Muscle of back (tissue), 11 donors: ENCODE results near the gene SLX9. TPM values are rescaled to one million over a fixed set of nuclear protein-coding genes. Genes with fewer than 3 reads are reported as not detected.

Experiments used
- DNase-seq, 3 donors: peaks; one replicate each; pipeline versions ENCODE4 v3.0.0 to v3.0.0-alpha.2; 2013
- polyA plus RNA-seq, 10 donors: library from polyadenylated mRNA; unstranded; fragments of 120-200 nt; gene quantifications; one replicate each; pipeline ENCODE4 v1.2.1, GENCODE V29; 2013; ENCODE audit not compliant: insufficient read length in 10 of 10

SLX9 gene
- polyA plus RNA-seq, 10 donors, result 13.2 to 22.1 (median 15.8) TPM

DNA sequence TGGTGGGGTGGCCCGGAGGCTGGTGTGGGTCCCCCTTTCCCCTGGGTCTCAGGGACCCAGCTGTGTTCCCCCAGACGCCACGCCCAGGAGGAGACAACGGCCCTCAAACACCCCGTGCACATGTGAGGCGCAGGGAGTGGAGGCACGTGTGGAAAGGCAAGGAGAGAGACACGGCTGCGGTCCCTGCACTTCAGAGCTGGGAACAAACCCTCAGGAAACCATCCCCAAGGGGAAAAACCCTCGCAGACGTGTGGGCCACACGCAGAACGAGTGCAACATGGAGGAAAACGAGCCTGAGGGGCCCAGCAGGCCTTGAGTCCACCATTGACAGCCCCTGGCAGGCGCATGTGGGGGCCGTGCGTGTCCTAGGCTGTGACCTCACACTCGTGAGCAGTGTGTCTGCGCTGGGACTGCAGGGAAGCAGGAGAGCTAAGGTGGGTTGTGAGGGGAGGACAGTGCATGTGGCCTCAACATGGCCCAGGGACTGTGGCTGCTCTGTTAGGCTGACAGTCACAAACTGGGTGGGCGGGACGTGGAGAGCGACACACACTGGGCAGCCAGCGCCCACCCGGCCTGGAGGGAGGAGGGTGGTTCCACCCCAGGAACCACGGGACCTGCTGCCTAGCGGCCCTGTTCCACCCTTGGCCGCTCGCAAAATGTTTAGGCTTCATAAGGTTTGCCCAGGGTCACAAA lies 39.1 kb upstream of the SLX9 start:
- no peak for DNase-seq

- DNase-seq, result no peak
Observed at GRCh38 chr21:44901391-44902074, 38.3 kb upstream of the SLX9 start.

- DNase-seq, result no peak
Observed at GRCh38 chr21:44902268-44903049, 37.4 kb upstream of the SLX9 start.

DNA sequence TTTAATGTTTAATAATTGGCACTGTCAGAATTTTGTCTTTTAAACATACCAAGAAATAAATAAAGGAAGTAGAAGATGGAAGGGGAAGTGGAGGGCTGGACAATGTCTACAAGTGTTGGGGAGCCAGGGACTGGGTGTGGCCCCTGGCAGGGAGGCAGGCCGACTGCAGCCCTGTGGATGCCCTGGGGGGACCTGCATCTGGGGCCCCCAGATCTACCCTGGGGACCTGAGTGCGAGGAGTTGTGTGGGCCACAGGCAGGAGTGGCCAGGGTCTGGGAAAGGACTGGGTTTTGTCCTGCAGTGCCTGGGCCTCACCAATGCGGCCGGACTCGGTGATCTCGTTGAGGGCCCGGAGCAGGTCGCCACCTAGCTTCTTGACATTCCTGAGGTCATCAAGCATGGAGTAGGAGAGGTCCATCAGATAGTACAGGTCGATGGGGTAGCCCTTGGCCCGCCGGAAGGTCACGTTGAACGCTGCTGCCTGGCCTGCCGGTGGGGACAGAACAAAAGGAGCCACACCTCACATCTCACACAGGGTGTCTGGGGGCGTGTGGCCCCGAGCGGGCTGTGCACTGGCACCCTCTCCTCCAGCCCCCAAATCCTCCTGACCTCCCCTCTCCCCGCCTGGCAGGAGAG lies 36.7 kb upstream of the SLX9 start:
- DNase-seq, result no peak

DNA sequence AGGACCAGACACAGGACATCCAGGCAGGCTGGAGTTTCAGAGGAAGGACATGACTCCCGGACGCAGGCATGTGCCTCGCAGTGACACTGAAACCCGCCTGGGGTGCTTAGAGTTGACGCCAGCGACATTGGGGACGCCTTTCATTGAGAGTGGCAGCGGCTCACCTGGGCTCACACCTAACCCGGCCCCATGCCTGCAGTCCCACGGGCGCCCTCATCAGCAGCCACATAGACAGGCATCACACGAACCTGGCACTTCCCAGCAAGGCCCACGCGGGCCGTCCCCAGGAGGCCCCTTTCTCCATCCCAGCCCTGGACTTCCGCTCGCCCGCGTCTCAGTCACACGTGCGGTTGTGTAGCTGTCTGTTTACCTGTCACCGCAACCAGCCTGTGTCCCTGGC lies 36.1 kb upstream of the SLX9 start:
- DNase-seq, result no peak

DNA sequence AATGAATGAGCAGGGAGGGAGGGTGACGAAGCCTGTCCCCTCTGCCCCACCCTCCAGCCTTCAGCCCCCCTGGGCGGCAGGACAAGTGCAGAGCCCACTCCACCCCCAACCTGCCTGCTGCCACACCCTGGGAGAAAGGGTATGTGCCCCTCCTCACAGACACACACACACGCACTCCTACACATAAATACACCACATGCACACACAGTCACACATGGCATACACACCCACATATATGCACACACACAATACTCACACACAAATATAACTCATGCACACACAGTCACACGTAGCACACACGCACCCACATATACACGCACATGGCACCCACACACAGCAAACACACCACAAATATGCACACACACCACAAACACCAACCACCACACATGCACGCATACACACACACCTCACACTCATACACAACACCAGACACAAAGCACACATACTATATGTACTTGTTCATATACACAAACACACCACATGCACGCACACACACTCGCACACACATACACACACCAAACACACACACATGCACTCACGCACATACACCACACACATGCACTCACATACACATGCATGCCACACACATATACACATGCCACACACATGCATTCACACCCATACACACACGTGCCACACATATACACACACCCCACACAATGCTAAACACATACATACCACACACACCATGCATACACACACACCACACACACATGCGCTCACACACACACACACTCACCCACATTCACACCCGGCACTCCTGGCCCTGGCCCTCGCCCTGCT lies 35.5 kb upstream of the SLX9 start:
- no peak for DNase-seq

- DNase-seq, result no peak
Observed at GRCh38 chr21:44905016-44905727, 34.7 kb upstream of the SLX9 start.

GRCh38 chr21:44905728-44906090 lies 34.1 kb upstream of the SLX9 start:
- DNase-seq, result no peak

DNA sequence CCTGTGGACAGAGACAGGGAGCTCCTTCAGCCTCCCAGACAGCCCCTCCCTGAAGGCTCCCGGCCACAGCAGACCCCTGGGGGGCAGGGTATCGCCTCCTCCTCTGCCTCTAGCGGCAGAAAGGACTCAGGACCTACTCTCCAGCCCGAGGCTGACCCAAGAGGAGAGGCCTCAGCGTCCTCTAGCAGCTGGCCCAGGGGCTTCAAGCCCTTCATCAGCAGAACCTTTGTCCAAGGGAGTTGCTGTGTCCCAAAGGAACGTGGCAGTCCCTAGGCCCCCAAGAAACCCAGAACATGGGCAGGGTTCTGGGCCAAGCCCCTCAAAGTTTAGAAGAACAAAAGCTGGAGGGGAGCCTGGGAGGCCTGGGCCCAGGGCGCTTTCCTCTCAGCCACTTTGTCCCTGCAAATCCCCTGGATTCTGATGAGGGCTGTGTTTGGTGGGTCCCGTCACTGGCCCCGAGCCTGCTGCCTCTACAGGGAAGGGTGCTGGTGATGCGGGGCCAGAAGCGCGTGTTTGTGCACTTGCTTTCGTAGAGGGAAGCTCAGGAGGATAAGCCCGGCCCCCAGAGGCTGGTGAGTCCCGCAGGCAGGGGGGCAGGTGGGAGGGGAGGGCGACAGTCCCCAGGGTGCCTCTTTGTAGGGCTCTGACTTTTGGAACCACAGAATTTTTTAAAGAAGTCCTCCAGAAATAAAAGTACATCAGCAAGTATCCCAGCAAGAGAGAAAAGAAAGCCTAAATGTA lies 32.4 kb upstream of the SLX9 start:
- DNase-seq, result no peak

DNA sequence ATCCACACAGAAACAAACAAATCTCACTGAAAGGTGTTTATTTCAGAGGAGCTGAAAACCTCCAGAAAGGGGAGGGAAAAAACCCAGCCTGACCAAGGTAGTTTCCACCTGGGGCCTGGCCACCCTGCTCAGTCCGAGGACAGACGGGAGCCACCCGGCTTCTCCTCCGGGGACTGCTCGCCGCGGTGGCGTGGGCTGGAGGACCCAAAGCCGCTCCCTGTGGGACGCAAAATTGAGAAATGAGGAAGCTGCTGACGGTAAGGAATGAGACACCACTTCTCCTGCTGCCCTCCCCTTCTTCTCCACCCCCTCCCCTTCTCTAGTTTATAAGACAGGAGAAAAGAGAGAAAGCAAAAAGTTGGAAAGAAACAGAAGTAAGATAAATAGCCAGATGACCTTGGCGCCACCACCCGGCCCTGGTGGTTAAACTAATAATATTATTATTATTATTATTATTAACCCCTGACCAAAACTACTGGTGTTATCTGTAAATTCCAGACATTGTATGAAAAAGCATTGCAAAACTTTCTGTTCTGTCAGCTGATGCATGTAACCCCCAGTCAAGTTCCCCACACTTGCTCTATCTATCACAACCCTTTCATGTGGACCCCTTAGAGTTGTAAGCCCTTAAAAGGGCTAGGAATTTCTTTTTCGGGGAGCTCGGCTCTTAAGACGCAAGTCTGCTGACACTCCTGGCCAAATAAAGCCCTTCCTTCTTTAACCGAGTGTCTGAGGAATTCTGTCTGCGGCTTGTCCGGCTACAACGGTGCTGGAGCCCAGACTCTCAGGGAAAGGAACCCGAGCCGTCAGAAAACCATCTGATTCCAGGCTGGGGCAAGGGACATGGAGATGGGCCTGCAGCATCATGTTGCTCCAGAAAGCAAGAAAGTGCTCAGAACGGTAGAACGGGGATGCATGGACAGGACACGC lies 31.6 kb upstream of the SLX9 start:
- no peak for DNase-seq

DNA sequence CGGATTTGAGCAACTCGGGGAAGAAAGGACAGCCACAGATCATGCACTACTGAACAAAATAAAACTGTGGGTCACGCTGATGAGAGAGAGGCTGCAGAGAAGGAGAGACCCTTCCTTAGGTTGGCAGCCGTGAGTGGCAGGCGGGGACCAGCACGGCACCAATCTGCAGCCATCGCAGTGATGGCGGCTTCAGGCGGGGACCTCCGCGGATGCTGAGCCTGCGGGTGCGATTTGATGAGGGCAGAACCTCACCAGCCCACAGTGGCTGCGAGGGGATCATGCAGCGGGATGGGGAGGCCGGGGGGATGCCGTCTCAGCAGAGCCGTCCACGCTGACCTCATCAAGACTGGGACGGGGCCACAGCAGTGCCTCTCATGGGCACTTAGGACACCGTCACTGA lies 30.9 kb upstream of the SLX9 start:
- DNase-seq, result no peak

DNA sequence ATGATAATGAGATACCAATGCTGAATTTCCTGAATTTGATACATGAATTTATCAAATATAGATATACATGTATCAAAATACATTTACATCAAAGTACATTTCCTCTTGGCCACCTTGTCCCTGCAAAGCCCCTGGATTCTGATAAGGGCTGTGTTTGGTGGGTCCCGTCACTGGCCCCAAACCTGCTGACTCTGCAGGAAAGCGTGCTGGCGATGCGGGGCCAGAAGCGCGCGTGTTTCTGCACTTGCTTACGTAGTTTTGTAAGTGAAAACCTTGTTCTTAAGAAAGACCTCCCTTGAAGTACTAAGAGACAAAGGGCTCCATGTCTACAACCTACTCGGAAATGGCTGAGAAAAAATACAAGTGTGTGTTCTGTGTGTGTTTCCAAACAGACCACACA lies 30.1 kb upstream of the SLX9 start:
- no peak for DNase-seq

DNA sequence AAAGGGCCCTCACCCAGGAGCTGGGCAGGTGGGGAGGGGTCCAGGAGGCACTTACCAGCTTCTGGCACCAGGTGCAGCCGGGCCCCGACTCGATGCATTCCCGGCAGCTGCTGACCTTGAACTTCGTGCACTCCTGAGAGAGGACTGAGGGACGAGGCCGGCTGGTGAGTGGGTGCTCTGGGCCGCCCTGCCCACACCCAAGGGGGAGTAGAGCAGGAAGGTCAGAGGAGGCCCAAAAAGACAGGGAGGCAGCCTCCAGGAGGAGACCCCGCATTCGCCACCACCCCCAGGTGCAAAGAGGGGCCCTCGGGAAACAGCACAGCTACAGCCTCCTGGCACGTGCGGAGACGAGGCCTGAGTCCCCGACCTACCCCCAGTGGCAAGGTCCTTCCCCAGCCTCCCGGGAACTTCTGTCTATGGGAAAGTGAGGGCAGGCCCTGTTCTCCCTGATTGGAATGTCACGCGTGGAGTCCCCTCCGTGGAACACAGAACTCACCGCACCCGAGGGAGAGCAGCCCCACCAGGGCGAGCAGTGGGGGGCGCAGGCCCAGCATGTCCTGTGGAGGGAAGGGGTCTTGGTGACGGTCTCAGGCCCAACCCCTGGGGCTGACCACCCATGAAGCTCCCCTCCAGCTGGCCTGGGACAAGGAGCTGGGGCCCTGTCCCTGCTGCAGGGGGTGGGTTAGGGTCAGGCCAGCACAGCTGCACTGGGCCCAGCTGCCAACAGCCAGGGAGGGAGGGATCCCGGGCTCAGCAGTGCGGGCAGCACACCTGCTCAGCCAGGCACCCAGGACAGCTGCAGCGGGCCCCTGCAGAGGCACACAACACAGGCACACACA lies 29.4 kb upstream of the SLX9 start:
- DNase-seq, result peak in 2 of 3 donors; percentile 33 to 67

DNA sequence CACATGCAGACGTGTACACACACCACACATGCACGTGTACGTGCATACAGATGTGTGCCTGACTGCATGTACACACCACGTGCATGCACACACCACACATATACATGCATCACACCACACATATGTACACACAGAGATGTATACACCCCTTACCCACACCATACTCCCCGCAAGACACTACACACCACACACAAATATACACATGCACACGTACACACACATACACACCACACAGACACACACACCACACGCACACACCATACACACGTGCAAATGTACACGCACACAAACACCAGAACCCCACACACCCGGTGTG lies 28.8 kb upstream of the SLX9 start:
- no peak for DNase-seq

DNA sequence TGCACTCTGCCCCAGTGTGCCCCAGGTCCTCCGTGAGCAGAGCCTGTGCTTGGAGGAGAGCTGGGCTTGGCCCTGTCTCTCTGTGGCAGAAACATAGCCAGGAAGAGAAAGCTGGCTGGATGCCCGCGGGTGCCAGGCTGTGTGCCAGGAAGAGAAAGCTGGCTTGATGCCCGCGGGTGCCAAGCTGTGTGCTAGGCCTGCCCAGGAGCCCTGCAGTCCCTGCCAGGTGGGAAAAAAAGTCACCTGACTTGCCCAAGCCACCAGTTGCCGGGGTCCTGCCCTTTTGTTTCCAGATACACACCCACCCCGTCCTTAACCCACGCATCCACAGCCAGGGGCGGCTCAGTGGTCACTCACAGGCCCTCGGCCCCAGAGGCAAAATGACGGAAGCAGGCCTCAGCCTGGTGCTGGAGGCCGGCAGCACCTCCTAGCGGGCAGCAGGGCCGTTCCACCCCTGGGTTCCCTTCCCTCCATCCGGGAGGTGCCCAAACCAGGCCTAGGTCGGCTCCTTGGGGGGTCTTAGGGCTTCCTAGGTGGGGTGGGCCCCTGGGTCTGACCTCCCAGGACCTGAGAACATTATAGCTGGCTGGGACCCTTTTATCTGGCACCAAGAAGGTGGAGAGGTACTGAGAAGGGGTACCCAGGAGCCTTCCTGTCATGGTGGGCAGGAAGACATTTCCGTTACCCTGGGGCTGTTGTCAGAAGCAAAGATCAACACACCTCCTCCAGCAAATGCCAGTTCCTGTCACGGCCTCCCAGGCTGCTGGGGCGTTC lies 28.3 kb upstream of the SLX9 start:
- peak in 2 of 3 donors; percentile 40 to 66 for DNase-seq

DNA sequence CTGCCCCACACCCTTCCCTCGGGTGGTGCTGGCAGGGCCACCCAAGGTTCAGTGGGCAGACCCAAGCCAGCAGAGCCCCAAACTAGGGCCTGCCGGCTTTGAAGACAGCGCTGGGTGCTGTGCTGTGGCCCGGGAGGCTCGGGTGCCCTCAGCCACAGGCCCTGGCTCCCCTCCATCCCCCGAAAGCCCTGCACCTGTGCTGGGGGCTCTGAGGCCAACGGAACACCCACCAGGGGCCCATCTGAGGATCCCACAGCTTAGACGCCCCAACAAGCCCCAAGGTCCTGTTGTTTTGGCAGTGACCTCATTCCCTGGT lies 27.7 kb upstream of the SLX9 start:
- no peak for DNase-seq
